8988T (cell line): ENCODE measurements around the gene MTOR.
"Not testable (repeated sequence)": the region's sequence is repeated elsewhere in the genome, so short reads cannot be mapped to it uniquely, and the experiment has no call there.

Experiments
- DNase-seq: peaks from one replicate; pipeline ENCODE4 v3.0.0; 2011

MTOR gene

GRCh38 chr1:11262171-11263049 is at the start of gene MTOR:
Gene MTOR, minus strand, starts transcription at chr1:11262551. Its CDS starts 3,142 bp downstream, at chr1:11259409.
- DNase-seq = peak; percentile 72

GRCh38 chr1:11309385-11309784 is 47.0 kb upstream of the MTOR start:
- DNase-seq = no peak

- no peak for DNase-seq
Measured at GRCh38 chr1:11308699-11309224, 46.4 kb upstream of the MTOR start.

GRCh38 chr1:11307852-11308251 is 45.5 kb upstream of the MTOR start:
- no peak for DNase-seq

GRCh38 chr1:11305516-11305915 is 43.2 kb upstream of the MTOR start:
- not testable (repeated sequence) for DNase-seq

GRCh38 chr1:11302366-11302765 is 40.0 kb upstream of the MTOR start:
- DNase-seq = no peak

- no peak for DNase-seq
Measured at GRCh38 chr1:11301601-11302000, 39.2 kb upstream of the MTOR start.

- no peak for DNase-seq
Measured at GRCh38 chr1:11299225-11299574, 36.8 kb upstream of the MTOR start.

- no peak for DNase-seq
Measured at GRCh38 chr1:11298390-11299224, 36.3 kb upstream of the MTOR start.

GRCh38 chr1:11297774-11298173 is 35.4 kb upstream of the MTOR start:
- DNase-seq = not testable (repeated sequence)

GRCh38 chr1:11295905-11296304 is 33.6 kb upstream of the MTOR start:
- no peak for DNase-seq

- no peak for DNase-seq
Measured at GRCh38 chr1:11294951-11295350, 32.6 kb upstream of the MTOR start.

GRCh38 chr1:11293856-11294255 is 31.5 kb upstream of the MTOR start:
- no peak for DNase-seq

- DNase-seq = no peak
Measured at GRCh38 chr1:11291049-11291448, 28.7 kb upstream of the MTOR start.

- DNase-seq = no peak
Measured at GRCh38 chr1:11289064-11289463, 26.7 kb upstream of the MTOR start.

- no peak for DNase-seq
Measured at GRCh38 chr1:11286735-11287410, 24.5 kb upstream of the MTOR start.

- DNase-seq = no peak
Measured at GRCh38 chr1:11285883-11286734, 23.8 kb upstream of the MTOR start.

- no peak for DNase-seq
Measured at GRCh38 chr1:11284784-11285183, 22.4 kb upstream of the MTOR start.

- DNase-seq = no peak
Measured at GRCh38 chr1:11283151-11283550, 20.8 kb upstream of the MTOR start.

- no peak for DNase-seq
Measured at GRCh38 chr1:11281518-11282331, 19.4 kb upstream of the MTOR start.

- DNase-seq = no peak
Measured at GRCh38 chr1:11280719-11281376, 18.5 kb upstream of the MTOR start.
